Measurements from ENCODE around the gene TIMM8B. TPM values are rescaled to one million over a fixed set of nuclear protein-coding genes. Genes with fewer than 3 reads are reported as not detected.

TIMM8B gene
- total and polyA plus RNA-seq, 9 of the 15 experiments (the other 6 are each of a cell fraction or from before 2014, with no cell fraction given) = 95.8 to 338 (median 145) TPM

GRCh38 chr11:112113539-112114457, 27.2 kb upstream of the TIMM8B start (continued):
- TF ChIP-seq ZBTB40 (IDR thresholded peaks at IDR 0.05) (no peak), ZBTB40 (CRISPR knock-in tag; IDR thresholded peaks at IDR 0.05) (no peak), ZNF655 (CRISPR knock-in tag; IDR thresholded peaks at IDR 0.05) (no peak), HMGXB4 (CRISPR knock-in tag; IDR thresholded peaks at IDR 0.05) (no peak), ESRRB (CRISPR knock-in tag; IDR thresholded peaks at IDR 0.05; ENCODE audit: borderline replicate concordance) (no peak), KDM1A (IDR thresholded peaks at IDR 0.05) (peak in 1 of 2 experiments; percentile 61; a peak in 3 of 4 replicates)
